Measurements from ENCODE around the gene SEMA6C. TPM values are rescaled to one million over a fixed set of nuclear protein-coding genes. Genes with fewer than 3 reads are reported as not detected.

Gene SEMA6C
- 8.9 and 11.3 TPM in 2 replicates for total RNA-seq

GRCh38 chr1:151146412-151147131 lies at the start of gene SEMA6C:
Gene SEMA6C (minus strand): TSS chr1:151146631. CDS start chr1:151142621, 4,010 bp downstream.

GRCh38 chr1:151189637-151190445 lies 43.4 kb upstream of the SEMA6C start, which contains the start of gene VPS72:
Gene VPS72 (minus strand): TSS chr1:151190197. CDS start chr1:151190121, 76 bp downstream.

GRCh38 chr1:151175863-151176262 lies 29.4 kb upstream of the SEMA6C start, which contains the start of gene TMOD4:
Gene TMOD4 (minus strand): TSS chr1:151175981. CDS start chr1:151174875, 1,106 bp downstream.

GRCh38 chr1:151165738-151166504 lies 19.5 kb upstream of the SEMA6C start, which contains the start of the genes LYSMD1 and SCNM1:
Gene LYSMD1 (minus strand): TSS chr1:151165902. CDS start chr1:151165258, 644 bp downstream.
Gene SCNM1 (plus strand): TSS chr1:151166144. CDS start chr1:151166153, 9 bp downstream.

GRCh38 chr1:151156515-151156819 lies 10.0 kb upstream of the SEMA6C start, which contains the start of gene TNFAIP8L2:
Gene TNFAIP8L2 (plus strand): TSS chr1:151156649. CDS start chr1:151158698, 2,049 bp downstream.

Other genes with a start within 250 kb of the SEMA6C start
- gene SETDB1, start 220.3 kb downstream of the SEMA6C start, total RNA-seq: 34.0 and 35.1 TPM in 2 replicates
- gene CERS2, start 171.8 kb downstream of the SEMA6C start, total RNA-seq: 65.1 and 87.3 TPM in 2 replicates
- not detected in 2 replicates for gene ANXA9, start 164.3 kb downstream of the SEMA6C start, total RNA-seq
- 5.7 and 10.5 TPM in 2 replicates for gene MINDY1, start 139.7 kb downstream of the SEMA6C start, total RNA-seq
- 3.1 and 5.5 TPM in 2 replicates for gene PRUNE1, start 138.2 kb downstream of the SEMA6C start, total RNA-seq
- gene BNIPL, start 110.0 kb downstream of the SEMA6C start, total RNA-seq: under 0.01 and 0.09 TPM in 2 replicates
- gene C1orf56, start 98.9 kb downstream of the SEMA6C start, total RNA-seq: 0.81 and 1.3 TPM in 2 replicates
- gene CDC42SE1, start 87.0 kb downstream of the SEMA6C start, total RNA-seq: 56.3 and 58.8 TPM in 2 replicates
- gene MLLT11, start 86.2 kb downstream of the SEMA6C start, total RNA-seq: 1.8 and 4.8 TPM in 2 replicates
- 6.6 and 8.6 TPM in 2 replicates for gene GABPB2, start 75.9 kb downstream of the SEMA6C start, total RNA-seq
- not detected in 2 replicates for gene TNFAIP8L2, start 10.0 kb upstream of the SEMA6C start, total RNA-seq
- gene LYSMD1, start 19.3 kb upstream of the SEMA6C start, total RNA-seq: 2.9 and 4.8 TPM in 2 replicates
- 20.8 and 21.0 TPM in 2 replicates for gene SCNM1, start 19.5 kb upstream of the SEMA6C start, total RNA-seq
- 0.28 and 0.36 TPM in 2 replicates for gene TMOD4, start 29.4 kb upstream of the SEMA6C start, total RNA-seq
- 56.9 and 58.1 TPM in 2 replicates for gene VPS72, start 43.6 kb upstream of the SEMA6C start, total RNA-seq
- 37.8 and 48.8 TPM in 2 replicates for gene PIP5K1A, start 51.9 kb upstream of the SEMA6C start, total RNA-seq
- gene PSMD4, start 108.1 kb upstream of the SEMA6C start, total RNA-seq: 296 and 298 TPM in 2 replicates
- 6.8 and 8.2 TPM in 2 replicates for gene ZNF687, start 135.7 kb upstream of the SEMA6C start, total RNA-seq
- 36.1 and 37.5 TPM in 2 replicates for gene PI4KB, start 180.8 kb upstream of the SEMA6C start, total RNA-seq
- 38.9 and 44.3 TPM in 2 replicates for gene RFX5, start 200.6 kb upstream of the SEMA6C start, total RNA-seq
- 5.5 and 12.2 TPM in 2 replicates for gene SELENBP1, start 226.1 kb upstream of the SEMA6C start, total RNA-seq

Measured in endothelial cell of coronary artery (primary cell).